Measurements from ENCODE around the gene NKAIN2.

Gene NKAIN2

DNA sequence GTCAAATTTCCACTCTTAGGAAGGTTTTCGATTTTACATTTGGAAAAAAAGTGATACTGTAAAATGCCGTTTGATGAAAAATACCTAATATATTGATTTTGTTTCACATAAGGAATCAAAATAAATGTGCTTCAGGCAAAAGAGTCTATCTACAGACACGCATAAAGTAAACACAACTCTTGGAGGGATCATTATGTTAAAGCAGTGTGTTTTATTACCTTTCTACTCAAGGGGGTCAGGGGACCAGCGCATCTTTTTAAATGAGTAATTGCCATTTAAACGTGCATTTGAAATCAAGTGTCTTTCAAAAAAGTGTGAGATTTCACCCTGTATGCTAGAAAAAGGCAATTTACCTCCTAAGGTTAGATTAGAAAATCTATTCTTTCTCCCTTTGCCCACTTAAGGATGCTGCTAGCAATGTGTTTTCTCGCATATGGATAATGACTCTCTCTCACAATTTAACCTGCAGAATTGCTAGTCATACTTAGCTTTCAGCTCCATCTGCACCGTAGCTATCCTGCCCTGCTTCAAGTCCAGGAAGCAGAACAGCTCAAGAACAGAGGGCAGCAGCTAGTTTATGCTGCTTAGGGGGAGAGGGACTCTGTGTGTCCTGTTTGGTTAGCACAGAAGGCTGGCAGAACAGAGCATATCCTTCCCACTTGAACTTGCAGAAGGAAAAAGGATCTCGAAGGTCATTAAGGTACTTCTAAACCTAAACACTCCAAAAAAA lies 35.0 kb downstream of the NKAIN2 start:
- H3K27me3 Mint-ChIP-seq: peaks cover 2% of the 10 kb centered on the region
- no peak overlapping the region for H3K27ac Mint-ChIP-seq
- ATAC-seq: no peak
- no peak overlapping the region for H3K4me3 Mint-ChIP-seq
- H3K36me3 Mint-ChIP-seq (ENCODE audit: low read depth): no peaks in the 10 kb centered on the region
- DNase-seq: no peak
- peaks cover 3% of the 10 kb centered on the region for H3K9me3 Mint-ChIP-seq
- no peaks in the 10 kb centered on the region for H3K4me1 Mint-ChIP-seq

- DNase-seq (no peak), ATAC-seq (no peak)
- Mint-ChIP-seq H3K4me3 (no peak overlapping the region), H3K36me3 (ENCODE audit: low read depth) (no peaks in the 10 kb centered on the region), H3K27ac (no peak overlapping the region), H3K9me3 (peaks cover 3% of the 10 kb centered on the region), H3K27me3 (peaks cover 2% of the 10 kb centered on the region), H3K4me1 (no peaks in the 10 kb centered on the region)
Measured at GRCh38 chr6:123841067-123841896, 37.6 kb downstream of the NKAIN2 start.

DNA sequence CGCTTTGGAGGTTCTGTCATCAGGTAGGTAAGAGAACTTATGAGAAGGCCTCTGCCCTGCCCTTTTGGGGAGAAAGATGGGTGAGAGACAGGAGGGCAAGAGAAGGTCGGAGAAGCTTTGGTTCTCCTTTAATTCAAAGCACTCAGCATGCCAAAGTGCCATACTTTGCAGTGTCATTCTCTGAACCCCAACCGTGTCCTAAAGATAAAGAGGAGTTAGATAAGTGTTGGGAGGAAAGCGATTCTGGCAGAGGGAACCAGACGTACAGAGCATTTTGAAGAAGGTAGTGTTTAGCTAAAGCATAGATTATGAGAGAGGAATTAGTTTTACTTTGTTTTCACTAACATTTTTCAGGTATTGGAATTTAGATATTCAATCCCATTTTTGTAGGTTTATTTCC lies 40.3 kb downstream of the NKAIN2 start:
- DNase-seq: no peak
- no peak overlapping the region for H3K4me3 Mint-ChIP-seq
- no peaks in the 10 kb centered on the region for H3K36me3 Mint-ChIP-seq (ENCODE audit: low read depth)
- no peaks in the 10 kb centered on the region for H3K27me3 Mint-ChIP-seq
- no peak for ATAC-seq
- no peaks in the 10 kb centered on the region for H3K4me1 Mint-ChIP-seq
- H3K27ac Mint-ChIP-seq: no peak overlapping the region
- no peaks in the 10 kb centered on the region for H3K9me3 Mint-ChIP-seq

DNA sequence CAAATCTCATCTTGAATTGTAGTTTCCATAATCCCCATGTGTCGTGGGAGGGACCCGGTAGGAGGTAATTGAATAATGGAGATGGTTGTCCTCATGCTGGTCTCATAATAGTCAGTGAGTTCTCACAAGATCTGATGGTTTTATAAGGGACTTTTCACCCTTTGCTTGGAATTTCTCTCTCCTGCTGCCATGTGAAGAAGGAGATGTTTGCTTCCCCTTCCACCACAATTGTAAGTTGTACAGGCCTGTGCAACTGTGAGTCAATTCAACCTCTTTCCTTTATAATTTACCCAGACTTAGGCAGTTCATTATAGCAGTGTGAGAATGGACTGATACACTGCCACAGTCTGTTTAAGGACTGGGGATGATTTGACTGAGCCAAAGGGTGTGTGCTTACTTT lies 44.7 kb downstream of the NKAIN2 start:
- no peaks in the 10 kb centered on the region for H3K36me3 Mint-ChIP-seq (ENCODE audit: low read depth)
- no peaks in the 10 kb centered on the region for H3K9me3 Mint-ChIP-seq
- H3K27ac Mint-ChIP-seq: no peak overlapping the region
- H3K4me1 Mint-ChIP-seq: no peaks in the 10 kb centered on the region
- H3K4me3 Mint-ChIP-seq: no peak overlapping the region
- no peak for DNase-seq
- no peaks in the 10 kb centered on the region for H3K27me3 Mint-ChIP-seq
- ATAC-seq: no peak

DNA sequence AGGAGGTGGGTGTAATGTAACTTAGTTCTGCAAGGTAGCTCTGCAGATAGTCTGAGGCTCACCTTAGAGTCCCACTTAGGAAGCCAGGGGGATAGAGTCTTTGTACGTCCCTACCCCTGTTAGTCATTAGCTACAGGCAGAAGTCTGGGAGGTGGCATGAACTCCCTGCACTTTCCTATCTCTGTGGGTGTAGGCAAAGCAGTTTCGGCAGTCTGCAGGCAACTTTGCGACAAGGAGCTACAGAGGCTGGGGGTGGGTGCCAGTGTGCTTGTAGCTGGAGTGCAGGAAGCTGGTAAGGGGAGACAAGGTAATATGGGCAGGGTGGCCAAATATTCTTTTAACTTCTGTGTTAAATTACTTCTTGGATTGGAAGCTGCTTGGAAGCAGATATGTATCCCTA lies 45.7 kb downstream of the NKAIN2 start:
- Mint-ChIP-seq H3K27me3 (no peaks in the 10 kb centered on the region), H3K4me3 (no peak overlapping the region), H3K4me1 (no peaks in the 10 kb centered on the region), H3K27ac (no peak overlapping the region), H3K9me3 (no peaks in the 10 kb centered on the region), H3K36me3 (ENCODE audit: low read depth) (no peaks in the 10 kb centered on the region)
- DNase-seq (no peak), ATAC-seq (no peak)

DNA sequence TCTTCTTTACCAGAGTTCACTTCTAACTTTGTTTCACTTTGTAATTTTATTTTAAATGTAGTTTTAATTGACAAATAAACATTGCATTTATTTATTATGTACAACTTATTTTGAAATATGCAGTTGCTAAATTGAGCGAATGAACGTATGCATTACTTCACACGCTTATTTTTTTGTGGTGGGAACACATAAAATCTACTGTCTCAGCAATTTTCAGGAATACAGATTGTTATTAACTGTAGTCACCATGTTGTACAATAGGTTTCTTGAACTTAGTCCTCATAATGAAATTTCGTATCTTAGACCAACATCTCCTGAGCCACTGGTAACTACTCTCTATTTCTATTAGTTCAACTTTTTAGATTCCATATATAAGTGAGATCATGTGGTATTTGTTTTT lies 46.9 kb downstream of the NKAIN2 start:
- Mint-ChIP-seq H3K9me3 (no peaks in the 10 kb centered on the region), H3K36me3 (ENCODE audit: low read depth) (no peaks in the 10 kb centered on the region), H3K4me1 (no peaks in the 10 kb centered on the region), H3K27ac (no peak overlapping the region), H3K27me3 (no peaks in the 10 kb centered on the region), H3K4me3 (no peak overlapping the region)
- DNase-seq (no peak), ATAC-seq (no peak)

- no peak for ATAC-seq
- Mint-ChIP-seq H3K27ac (no peak overlapping the region), H3K4me3 (no peak overlapping the region), H3K27me3 (no peaks in the 10 kb centered on the region), H3K36me3 (ENCODE audit: low read depth) (no peaks in the 10 kb centered on the region), H3K9me3 (no peaks in the 10 kb centered on the region), H3K4me1 (no peaks in the 10 kb centered on the region)
- DNase-seq: no peak
Measured at GRCh38 chr6:123854201-123854600, 50.5 kb downstream of the NKAIN2 start.

GRCh38 chr6:123855506-123855905 lies 51.8 kb downstream of the NKAIN2 start:
- Mint-ChIP-seq H3K4me3 (no peak overlapping the region), H3K36me3 (ENCODE audit: low read depth) (no peaks in the 10 kb centered on the region), H3K9me3 (no peaks in the 10 kb centered on the region), H3K27me3 (no peaks in the 10 kb centered on the region), H3K4me1 (no peaks in the 10 kb centered on the region), H3K27ac (no peak overlapping the region)
- DNase-seq (no peak), ATAC-seq (no peak)

GRCh38 chr6:123859291-123859690 lies 55.6 kb downstream of the NKAIN2 start:
- ATAC-seq (no peak), DNase-seq (no peak)
- Mint-ChIP-seq H3K27ac (no peak overlapping the region), H3K9me3 (no peaks in the 10 kb centered on the region), H3K27me3 (no peaks in the 10 kb centered on the region), H3K4me3 (no peak overlapping the region), H3K4me1 (no peaks in the 10 kb centered on the region), H3K36me3 (ENCODE audit: low read depth) (no peaks in the 10 kb centered on the region)

- ATAC-seq (no peak), DNase-seq (no peak)
- Mint-ChIP-seq H3K4me1 (no peaks in the 10 kb centered on the region), H3K27ac (no peak overlapping the region), H3K4me3 (no peak overlapping the region), H3K27me3 (no peaks in the 10 kb centered on the region), H3K9me3 (peaks cover 3% of the 10 kb centered on the region), H3K36me3 (ENCODE audit: low read depth) (no peaks in the 10 kb centered on the region)
Measured at GRCh38 chr6:123869334-123869733, 65.7 kb downstream of the NKAIN2 start.

DNA sequence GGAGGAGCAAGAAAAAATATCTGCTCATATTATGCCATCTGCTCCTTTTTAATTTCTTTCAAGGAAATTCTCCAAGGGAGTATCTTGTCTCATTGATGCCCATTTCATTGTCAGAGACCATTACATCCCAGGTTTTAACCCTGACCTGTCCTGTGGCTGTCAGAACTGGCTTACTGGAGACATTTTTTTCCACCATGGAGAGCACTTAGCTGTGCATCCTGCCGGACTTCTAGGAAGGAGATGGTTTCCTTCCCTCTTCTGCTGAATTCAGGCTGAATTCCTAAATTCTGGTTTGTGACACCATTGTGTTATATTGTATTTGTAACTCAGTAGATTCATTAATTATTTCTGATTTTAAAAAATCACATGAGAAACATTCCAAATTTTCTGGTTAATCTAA lies 70.3 kb downstream of the NKAIN2 start:
- H3K27ac Mint-ChIP-seq: no peak overlapping the region
- H3K9me3 Mint-ChIP-seq: peaks cover 3% of the 10 kb centered on the region
- H3K36me3 Mint-ChIP-seq (ENCODE audit: low read depth): no peaks in the 10 kb centered on the region
- DNase-seq: no peak
- H3K4me1 Mint-ChIP-seq: no peaks in the 10 kb centered on the region
- no peak overlapping the region for H3K4me3 Mint-ChIP-seq
- no peaks in the 10 kb centered on the region for H3K27me3 Mint-ChIP-seq
- no peak for ATAC-seq

DNA sequence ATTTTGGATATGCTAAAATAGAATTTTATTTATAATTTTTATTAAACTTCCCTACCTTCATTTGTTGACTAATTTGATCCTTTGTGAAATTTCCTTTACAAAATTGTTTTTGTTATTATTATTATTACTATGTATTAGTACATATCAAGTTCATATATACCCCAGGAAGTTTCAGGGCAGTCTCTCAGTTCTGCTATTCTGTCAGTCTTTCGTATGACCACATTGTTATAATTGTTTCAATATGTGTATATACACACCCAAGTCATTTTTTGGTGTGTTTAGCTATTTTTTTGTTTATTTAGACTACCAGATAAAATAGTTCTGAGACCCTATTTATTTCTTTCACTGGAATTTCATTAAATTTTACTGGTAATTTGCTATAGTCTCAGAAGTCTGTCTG lies 72.1 kb downstream of the NKAIN2 start:
- peaks cover 3% of the 10 kb centered on the region for H3K9me3 Mint-ChIP-seq
- DNase-seq (no peak), ATAC-seq (no peak)
- no peaks in the 10 kb centered on the region for H3K27me3 Mint-ChIP-seq
- H3K4me3 Mint-ChIP-seq: no peak overlapping the region
- H3K36me3 Mint-ChIP-seq (ENCODE audit: low read depth): no peaks in the 10 kb centered on the region
- no peaks in the 10 kb centered on the region for H3K4me1 Mint-ChIP-seq
- H3K27ac Mint-ChIP-seq: no peak overlapping the region

DNA sequence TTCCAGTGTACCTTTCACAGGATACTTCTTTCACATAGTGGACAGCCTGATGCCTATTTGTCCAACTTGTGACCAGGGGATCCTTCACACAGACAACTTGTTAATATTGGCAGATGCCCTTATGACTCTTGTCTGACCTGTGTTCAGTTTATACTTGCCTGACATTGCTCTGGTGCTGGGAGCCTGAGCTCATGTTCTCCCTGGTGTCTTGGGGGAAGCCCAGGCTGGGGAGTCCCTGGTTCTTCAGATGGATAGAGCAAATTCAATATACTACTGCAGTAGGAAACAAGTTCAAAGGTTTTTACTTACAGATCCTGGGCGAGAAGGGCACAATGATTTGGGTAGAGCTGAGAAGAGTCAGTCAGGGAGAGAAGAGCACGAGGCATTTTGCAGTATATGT lies 76.1 kb downstream of the NKAIN2 start:
- no peak overlapping the region for H3K27ac Mint-ChIP-seq
- no peak for DNase-seq
- no peaks in the 10 kb centered on the region for H3K4me1 Mint-ChIP-seq
- H3K36me3 Mint-ChIP-seq (ENCODE audit: low read depth): no peaks in the 10 kb centered on the region
- no peaks in the 10 kb centered on the region for H3K27me3 Mint-ChIP-seq
- ATAC-seq: no peak
- no peak overlapping the region for H3K4me3 Mint-ChIP-seq
- H3K9me3 Mint-ChIP-seq: peaks cover 4% of the 10 kb centered on the region

DNA sequence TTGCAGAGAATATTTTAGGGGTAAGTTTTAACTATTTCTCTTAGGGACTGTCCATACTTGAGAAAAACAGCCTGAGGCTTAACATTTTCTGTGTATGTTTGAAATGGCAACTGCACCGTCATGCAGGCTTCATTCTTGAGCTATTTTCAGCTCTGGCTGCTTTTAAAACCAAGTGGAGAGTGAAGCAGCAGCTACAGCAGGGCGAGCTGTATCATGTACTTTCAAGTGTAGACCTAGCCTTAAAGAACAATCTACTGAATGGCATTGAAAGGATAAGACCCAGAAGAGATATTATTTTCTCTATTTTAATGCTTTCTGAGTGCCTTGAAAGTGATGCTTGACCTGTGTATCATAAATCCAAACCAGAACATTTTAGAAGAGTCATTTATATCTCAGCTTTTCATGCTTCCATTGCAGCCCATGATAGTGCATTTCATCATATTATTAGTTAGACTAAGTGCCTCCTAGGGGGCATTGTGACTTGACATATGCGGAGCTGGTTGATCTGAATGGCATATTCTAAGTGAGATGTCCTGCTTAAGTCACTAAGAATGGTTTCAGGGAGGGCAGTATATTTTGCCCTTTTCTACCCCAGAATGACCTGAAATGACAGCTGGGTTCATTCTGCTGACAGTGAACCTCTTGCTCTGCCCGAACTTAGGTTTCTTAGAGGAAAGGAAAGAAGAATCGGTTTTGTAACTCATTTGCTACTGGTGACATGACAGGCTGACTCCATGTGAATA lies 85.3 kb downstream of the NKAIN2 start:
- H3K4me1 Mint-ChIP-seq: no peaks in the 10 kb centered on the region
- H3K4me3 Mint-ChIP-seq: no peak overlapping the region
- no peaks in the 10 kb centered on the region for H3K36me3 Mint-ChIP-seq (ENCODE audit: low read depth)
- H3K27me3 Mint-ChIP-seq: no peaks in the 10 kb centered on the region
- H3K27ac Mint-ChIP-seq: no peak overlapping the region
- DNase-seq (no peak), ATAC-seq (no peak)
- peaks cover 7% of the 10 kb centered on the region for H3K9me3 Mint-ChIP-seq

DNA sequence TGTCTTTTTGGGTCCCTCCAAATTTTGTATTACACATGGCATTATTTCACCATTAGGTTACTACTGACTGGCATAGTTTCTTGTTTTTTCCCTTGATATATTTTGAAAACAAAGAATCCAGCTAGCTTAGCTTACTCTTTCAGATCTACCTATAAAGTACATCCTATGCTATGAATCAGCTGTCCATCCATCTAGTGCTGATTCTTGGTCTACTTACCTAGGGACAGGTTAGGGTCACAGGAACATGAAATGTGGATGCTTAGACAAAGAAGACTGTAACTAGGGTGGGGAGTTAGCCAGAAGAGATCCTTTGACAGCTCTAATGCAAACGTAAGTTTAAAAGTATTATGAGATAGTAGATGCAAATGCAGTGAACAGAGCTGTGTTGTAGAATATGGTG lies 91.7 kb downstream of the NKAIN2 start:
- no peaks in the 10 kb centered on the region for H3K27me3 Mint-ChIP-seq
- no peaks in the 10 kb centered on the region for H3K4me1 Mint-ChIP-seq
- H3K27ac Mint-ChIP-seq: no peak overlapping the region
- H3K9me3 Mint-ChIP-seq: peaks cover 4% of the 10 kb centered on the region
- DNase-seq (no peak), ATAC-seq (no peak)
- H3K36me3 Mint-ChIP-seq (ENCODE audit: low read depth): no peaks in the 10 kb centered on the region
- no peak overlapping the region for H3K4me3 Mint-ChIP-seq
